Stimulated activated naive B cell treated with anti-CD40 and anti-IgM and Interleukin-4, amounts not matched to agents 10 μg/mL and 1 μg/mL and 100 μg/mL, for 72 hours (primary cell): Measurements from ENCODE around the gene CTIF.

Source experiments
- ATAC-seq, 2 donors: fragments of 150-1000 bp; cut with Tn5 transposase; replicated peaks; 2 replicates each; pipeline ENCODE4 v1.10.0; 2021; ENCODE audit warnings: moderate library complexity in 1 of 2
- DNase-seq: peaks from one replicate; pipeline ENCODE4 v3.0.0; 2021
- H3K27ac Mint-ChIP-seq: one replicate; pipeline ENCODE4 v1.8.0; 2022; ENCODE audit warnings: mild to moderate bottlenecking, mixed read lengths
- H3K27me3 Mint-ChIP-seq, 2 donors: one replicate each; pipeline ENCODE4 v1.8.0; 2022; ENCODE audit warnings: mixed read lengths in 2 of 2
- H3K36me3 Mint-ChIP-seq, 2 donors: one replicate each; pipeline ENCODE4 v1.8.0; 2022; ENCODE audit warnings: mixed read lengths in 2 of 2, mild to moderate bottlenecking in 1 of 2
- H3K4me1 Mint-ChIP-seq, 2 donors: one replicate each; pipeline ENCODE4 v1.8.0; 2022; ENCODE audit warnings: mixed read lengths in 2 of 2, mild to moderate bottlenecking in 1 of 2
- H3K4me3 Mint-ChIP-seq, 2 donors: one replicate each; pipeline ENCODE4 v1.8.0; 2022; ENCODE audit warnings: mild to moderate bottlenecking in 2 of 2, mixed read lengths in 2 of 2, moderate library complexity in 1 of 2
- H3K9me3 Mint-ChIP-seq, 2 donors: one replicate each; pipeline ENCODE4 v1.8.0; 2022; ENCODE audit warnings: mixed read lengths in 2 of 2, mild to moderate bottlenecking in 1 of 2

Gene CTIF

DNA sequence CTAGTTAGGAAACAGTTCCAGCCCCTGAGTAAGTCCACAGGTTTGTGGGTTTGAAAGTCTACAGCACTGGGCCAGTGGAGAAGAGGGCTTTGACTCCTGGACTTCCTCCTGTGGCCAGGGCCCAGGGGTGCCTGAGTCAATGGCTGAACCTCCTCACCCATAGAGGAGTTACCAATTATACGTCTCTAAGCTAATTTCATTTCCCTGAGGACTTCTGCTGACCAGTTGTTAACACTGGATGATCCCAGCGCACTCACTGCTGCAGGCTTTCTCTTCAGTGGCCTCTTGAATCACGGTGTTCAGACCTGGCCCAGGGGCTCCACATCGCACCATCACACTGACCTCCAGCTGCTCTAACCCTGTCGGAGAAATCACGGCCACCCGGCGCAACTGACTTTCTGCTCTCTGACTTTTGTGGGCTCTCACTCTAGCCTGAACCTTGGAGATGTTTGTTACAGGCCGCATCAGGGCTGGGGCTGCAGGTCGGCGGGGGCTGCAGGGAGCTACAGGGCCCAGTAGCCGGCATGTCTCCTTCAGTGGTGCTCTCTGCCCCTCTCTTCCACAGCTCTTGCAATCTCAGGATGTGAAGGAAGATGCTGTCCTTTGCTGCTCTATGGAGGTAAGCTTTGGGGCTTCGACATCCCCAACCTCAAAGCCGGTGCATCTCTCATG is 318.3 kb downstream of the CTIF start:
- H3K9me3 Mint-ChIP-seq = peaks cover 0 to 1% of the 10 kb centered on the region in 2 donors

GRCh38 chr18:48858676-48859075 is 319.8 kb downstream of the CTIF start:
- Mint-ChIP-seq H3K36me3 (peaks cover 2 to 10% of the 10 kb centered on the region in 2 donors), H3K4me1 (peaks cover 6 to 16% of the 10 kb centered on the region in 2 donors), H3K27me3 (no peaks in the 10 kb centered on the region), H3K27ac (peak overlapping the region; percentile 49), H3K4me3 (no peak overlapping the region), H3K9me3 (peaks cover 0 to 3% of the 10 kb centered on the region in 2 donors)
- ATAC-seq = no peak
- DNase-seq = no peak

More for the DNA sequence above, 318.3 kb downstream of the CTIF start:
- no peak overlapping the region for H3K4me3 Mint-ChIP-seq
- DNase-seq (no peak), ATAC-seq (no peak)
- peaks cover 4% of the 10 kb centered on the region in 2 donors for H3K4me1 Mint-ChIP-seq
- peaks cover 1 to 8% of the 10 kb centered on the region in 2 donors for H3K36me3 Mint-ChIP-seq
- no peaks in the 10 kb centered on the region for H3K27me3 Mint-ChIP-seq
- no peak overlapping the region for H3K27ac Mint-ChIP-seq

DNA sequence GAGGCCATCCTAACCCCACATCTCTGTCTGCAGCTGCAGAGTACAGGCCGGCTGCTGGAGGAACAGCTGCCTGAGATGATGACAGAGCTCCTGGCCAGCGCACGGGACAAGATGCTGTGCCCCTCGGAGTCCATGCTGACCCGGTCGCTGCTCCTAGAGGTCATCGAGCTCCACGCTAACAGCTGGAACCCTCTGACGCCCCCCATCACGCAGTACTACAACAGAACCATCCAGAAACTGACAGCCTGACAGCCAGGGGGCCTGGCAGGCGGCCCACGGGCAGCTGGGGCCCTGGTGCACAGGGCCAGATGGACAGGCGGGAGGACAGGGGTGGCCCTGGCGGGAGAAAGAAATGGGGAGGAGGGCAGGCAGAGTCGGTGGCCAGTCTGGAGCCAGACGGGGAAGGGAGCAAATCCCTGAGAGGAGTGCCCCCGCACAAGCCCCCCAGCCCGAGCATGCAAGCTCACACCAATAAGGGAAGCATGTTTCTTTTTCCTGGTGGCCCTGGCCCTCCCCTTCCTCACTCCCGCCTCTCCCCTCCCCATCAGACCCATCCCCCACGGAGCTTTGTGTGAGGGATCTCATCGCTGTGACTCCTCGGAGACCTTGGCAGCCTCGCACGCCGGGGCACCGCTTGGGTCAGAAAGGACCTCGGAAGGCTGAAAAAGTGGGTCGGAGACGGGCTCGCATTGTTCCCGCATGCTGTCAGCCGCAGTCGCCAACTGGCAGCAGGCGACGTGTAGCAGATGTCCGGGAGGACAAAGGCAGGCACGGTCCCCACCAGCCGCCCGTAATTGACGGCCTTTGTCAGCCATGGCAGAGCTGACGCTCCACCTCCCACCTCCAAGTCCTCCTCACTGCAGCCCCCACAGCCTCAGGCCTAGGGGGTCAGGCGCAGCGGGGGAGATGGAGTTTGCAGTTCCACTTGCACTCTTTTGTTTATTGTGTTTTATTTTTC is 320.8 kb downstream of the CTIF start:
- Mint-ChIP-seq H3K27ac (no peak overlapping the region), H3K27me3 (no peaks in the 10 kb centered on the region), H3K4me3 (no peak overlapping the region), H3K4me1 (peaks cover 7 to 19% of the 10 kb centered on the region in 2 donors), H3K9me3 (peaks cover 0 to 3% of the 10 kb centered on the region in 2 donors), H3K36me3 (peaks cover 2 to 11% of the 10 kb centered on the region in 2 donors)
- DNase-seq (no peak), ATAC-seq (no peak)

- no peak for ATAC-seq
- Mint-ChIP-seq H3K36me3 (peaks cover 4 to 14% of the 10 kb centered on the region in 2 donors), H3K4me3 (no peak overlapping the region), H3K9me3 (peaks cover 0 to 6% of the 10 kb centered on the region in 2 donors), H3K4me1 (peaks cover 7 to 19% of the 10 kb centered on the region in 2 donors), H3K27me3 (no peaks in the 10 kb centered on the region), H3K27ac (no peak overlapping the region)
- DNase-seq = no peak
These were observed 321.7 kb downstream of the CTIF start for GRCh38 chr18:48860269-48861180.

GRCh38 chr18:48861181-48861708 is 322.4 kb downstream of the CTIF start:
- no peak for ATAC-seq
- H3K36me3 Mint-ChIP-seq = peaks cover 4 to 14% of the 10 kb centered on the region in 2 donors
- no peaks in the 10 kb centered on the region for H3K27me3 Mint-ChIP-seq
- DNase-seq = no peak
- H3K9me3 Mint-ChIP-seq = peaks cover 0 to 7% of the 10 kb centered on the region in 2 donors
- H3K4me3 Mint-ChIP-seq = no peak overlapping the region
- peaks cover 3 to 20% of the 10 kb centered on the region in 2 donors for H3K4me1 Mint-ChIP-seq
- H3K27ac Mint-ChIP-seq = no peak overlapping the region

GRCh38 chr18:48862132-48862531 is 323.3 kb downstream of the CTIF start:
- H3K27ac Mint-ChIP-seq = no peak overlapping the region
- peaks cover 0 to 7% of the 10 kb centered on the region in 2 donors for H3K9me3 Mint-ChIP-seq
- DNase-seq (no peak), ATAC-seq (no peak)
- no peak overlapping the region for H3K4me3 Mint-ChIP-seq
- peaks cover 3 to 23% of the 10 kb centered on the region in 2 donors for H3K4me1 Mint-ChIP-seq
- no peaks in the 10 kb centered on the region for H3K27me3 Mint-ChIP-seq
- H3K36me3 Mint-ChIP-seq = peaks cover 4 to 14% of the 10 kb centered on the region in 2 donors

DNA sequence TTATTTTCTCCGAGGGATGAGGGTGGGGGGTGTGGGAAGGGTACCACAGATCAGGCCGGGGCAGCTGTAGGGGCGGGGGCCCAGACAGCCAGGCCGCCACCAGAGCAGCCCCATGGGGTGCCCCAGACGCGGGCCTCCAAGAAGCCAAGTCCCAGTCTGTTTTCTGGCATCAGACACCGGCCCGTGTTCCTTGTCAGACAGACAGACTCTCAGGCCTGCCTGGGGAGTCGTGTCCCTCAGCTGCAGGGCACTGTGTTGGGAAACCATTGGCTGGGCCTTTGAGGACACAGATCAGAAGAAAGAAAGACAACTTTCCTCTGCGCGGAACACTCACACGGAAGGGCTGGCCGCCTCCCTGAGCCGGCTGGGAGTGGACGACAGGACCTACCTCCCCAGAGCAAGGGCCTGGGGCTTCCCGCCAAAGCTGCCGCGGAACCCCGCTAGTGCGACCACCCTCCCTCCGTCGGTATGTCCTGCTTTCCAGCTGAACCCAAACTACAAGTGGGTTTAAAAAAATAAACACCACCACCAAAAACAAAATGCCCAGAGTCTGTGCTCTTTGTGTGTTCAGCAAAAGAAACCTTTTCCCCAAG is 323.9 kb downstream of the CTIF start:
- no peak for DNase-seq
- Mint-ChIP-seq H3K4me3 (no peak overlapping the region), H3K36me3 (peaks cover 4 to 13% of the 10 kb centered on the region in 2 donors), H3K27ac (no peak overlapping the region), H3K27me3 (no peaks in the 10 kb centered on the region), H3K4me1 (peaks cover 3 to 23% of the 10 kb centered on the region in 2 donors), H3K9me3 (peaks cover 0 to 7% of the 10 kb centered on the region in 2 donors)
- ATAC-seq = no peak

DNA sequence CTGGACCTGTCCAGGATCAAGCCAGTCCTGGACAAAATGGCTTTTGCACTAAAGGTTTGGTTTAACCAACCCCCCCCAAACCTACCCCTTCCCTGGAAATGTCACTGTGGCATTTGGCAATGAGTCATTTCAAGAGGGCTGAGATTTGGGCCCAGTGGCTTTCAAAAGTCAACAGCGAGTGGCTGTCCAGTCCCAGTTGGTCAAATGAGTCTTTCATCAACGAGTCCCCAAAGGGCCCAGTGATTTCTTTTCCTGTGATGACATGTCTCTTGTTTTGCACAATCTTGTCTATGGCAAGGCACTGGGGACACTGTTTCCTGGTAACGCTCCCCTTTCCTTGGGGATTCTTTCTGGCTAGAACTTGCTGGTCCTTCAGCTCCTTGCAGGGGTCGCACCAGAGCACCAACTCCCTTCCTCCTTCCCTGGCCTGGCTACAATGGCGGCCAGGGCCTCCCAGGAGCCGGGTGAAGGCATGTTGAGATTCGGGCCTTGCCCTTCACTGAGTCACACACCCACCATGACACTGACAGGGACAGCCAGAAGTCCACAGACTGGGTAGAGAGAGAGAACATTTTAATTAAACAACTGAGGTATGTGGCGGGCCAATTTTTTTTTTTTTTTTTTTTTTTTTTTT is 324.7 kb downstream of the CTIF start:
- Mint-ChIP-seq H3K27ac (peak overlapping the region; percentile 74), H3K4me1 (peaks cover 11 to 31% of the 10 kb centered on the region in 2 donors), H3K9me3 (peaks cover 0 to 7% of the 10 kb centered on the region in 2 donors), H3K36me3 (peaks cover 4 to 6% of the 10 kb centered on the region in 2 donors), H3K27me3 (no peaks in the 10 kb centered on the region), H3K4me3 (no peak overlapping the region)
- ATAC-seq = peak in 1 of 2 donors; percentile 19
- no peak for DNase-seq

GRCh38 chr18:48864876-48865275 is 326.0 kb downstream of the CTIF start:
- Mint-ChIP-seq H3K9me3 (peaks cover 0 to 7% of the 10 kb centered on the region in 2 donors), H3K4me3 (no peak overlapping the region), H3K27me3 (no peaks in the 10 kb centered on the region), H3K4me1 (peaks cover 23 to 44% of the 10 kb centered on the region in 2 donors), H3K36me3 (peaks cover 4 to 6% of the 10 kb centered on the region in 2 donors), H3K27ac (no peak overlapping the region)
- ATAC-seq = no peak
- DNase-seq = no peak

GRCh38 chr18:48866028-48866733 is 327.4 kb downstream of the CTIF start:
- Mint-ChIP-seq H3K4me3 (no peak overlapping the region), H3K9me3 (peaks cover 0 to 7% of the 10 kb centered on the region in 2 donors), H3K27me3 (no peaks in the 10 kb centered on the region), H3K4me1 (peaks cover 23 to 47% of the 10 kb centered on the region in 2 donors), H3K27ac (no peak overlapping the region), H3K36me3 (peaks cover 4 to 6% of the 10 kb centered on the region in 2 donors)
- ATAC-seq (no peak), DNase-seq (no peak)

DNA sequence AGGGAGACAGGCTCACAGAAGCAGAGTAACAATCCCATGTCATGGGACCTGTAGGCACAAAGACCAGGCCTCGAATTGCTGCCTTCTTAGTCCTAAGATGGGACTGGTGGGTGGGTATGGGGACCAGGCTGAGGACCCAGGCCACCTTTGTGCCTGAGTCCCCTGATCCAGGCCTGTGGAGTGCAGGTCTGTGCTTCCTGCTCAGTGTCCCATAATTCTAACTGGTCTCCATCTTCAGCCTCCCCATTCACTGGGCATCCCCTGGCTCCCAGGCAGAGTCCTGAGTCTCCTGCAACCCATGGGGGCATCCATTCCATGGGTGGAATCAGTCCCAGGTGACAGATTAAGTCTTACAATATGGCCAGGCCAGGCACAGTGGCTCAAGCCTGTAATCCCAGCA is 328.0 kb downstream of the CTIF start:
- Mint-ChIP-seq H3K36me3 (peaks cover 4 to 6% of the 10 kb centered on the region in 2 donors), H3K4me1 (peaks cover 24 to 53% of the 10 kb centered on the region in 2 donors), H3K4me3 (no peak overlapping the region), H3K27me3 (no peaks in the 10 kb centered on the region), H3K27ac (peak overlapping the region; percentile 25), H3K9me3 (peaks cover 0 to 7% of the 10 kb centered on the region in 2 donors)
- no peak for ATAC-seq
- DNase-seq = no peak

- no peaks in the 10 kb centered on the region for H3K27me3 Mint-ChIP-seq
- H3K36me3 Mint-ChIP-seq = peaks cover 4 to 6% of the 10 kb centered on the region in 2 donors
- H3K9me3 Mint-ChIP-seq = peaks cover 0 to 7% of the 10 kb centered on the region in 2 donors
- no peak for DNase-seq
- peaks cover 28 to 52% of the 10 kb centered on the region in 2 donors for H3K4me1 Mint-ChIP-seq
- H3K4me3 Mint-ChIP-seq = no peak overlapping the region
- peak overlapping the region; percentile 95 for H3K27ac Mint-ChIP-seq
- ATAC-seq = no peak
These were observed 329.1 kb downstream of the CTIF start for GRCh38 chr18:48867978-48868377.
